Activated naive CD4-positive, alpha-beta T cell treated with anti-CD3 and anti-CD28 coated beads, Interleukin-2, amount 50 U/mL, for 24 hours (primary cell): ENCODE results near the gene SLC25A51.
"Not testable (repeated sequence)": the region's sequence is repeated elsewhere in the genome, so short reads cannot be mapped to it uniquely, and the experiment has no call there.

ENCODE experiments used
- H3K27ac Mint-ChIP-seq: one replicate; pipeline ENCODE4 v1.8.0; 2021; ENCODE audit warnings: mild to moderate bottlenecking, mixed read lengths
- H3K27me3 Mint-ChIP-seq: one replicate; pipeline ENCODE4 v1.8.0; 2021; ENCODE audit warnings: mixed read lengths
- H3K36me3 Mint-ChIP-seq: one replicate; pipeline ENCODE4 v1.8.0; 2021; ENCODE audit warnings: mixed read lengths
- H3K4me1 Mint-ChIP-seq: one replicate; pipeline ENCODE4 v1.8.0; 2021; ENCODE audit warnings: mixed read lengths
- H3K4me3 Mint-ChIP-seq: one replicate; pipeline ENCODE4 v1.8.0; 2021; ENCODE audit warnings: mild to moderate bottlenecking, mixed read lengths
- H3K9me3 Mint-ChIP-seq: one replicate; pipeline ENCODE4 v1.8.0; 2021; ENCODE audit warnings: mixed read lengths

SLC25A51 gene

GRCh38 chr9:37904445-37905130 is 661 bp upstream of the SLC25A51 start:
- H3K36me3 Mint-ChIP-seq = no peaks in the 10 kb centered on the region
- peak overlapping the region; percentile 95 for H3K27ac Mint-ChIP-seq
- no peaks in the 10 kb centered on the region for H3K9me3 Mint-ChIP-seq
- peaks cover 18% of the 10 kb centered on the region for H3K4me1 Mint-ChIP-seq
- H3K4me3 Mint-ChIP-seq = peak overlapping the region; percentile 89
- H3K27me3 Mint-ChIP-seq = no peaks in the 10 kb centered on the region

- Mint-ChIP-seq H3K9me3 (no peaks in the 10 kb centered on the region), H3K27me3 (no peaks in the 10 kb centered on the region), H3K27ac (peak overlapping the region; percentile 83)
Observed at GRCh38 chr9:37902796-37903646, 906 bp downstream of the SLC25A51 start.

GRCh38 chr9:37902131-37902530 is 1.8 kb downstream of the SLC25A51 start:
- Mint-ChIP-seq H3K4me1 (peaks cover 23% of the 10 kb centered on the region), H3K27ac (no peak overlapping the region), H3K9me3 (no peaks in the 10 kb centered on the region), H3K27me3 (no peaks in the 10 kb centered on the region), H3K36me3 (peaks cover 4% of the 10 kb centered on the region), H3K4me3 (no peak overlapping the region)

More at GRCh38 chr9:37902796-37903646, 906 bp downstream of the SLC25A51 start:
- Mint-ChIP-seq H3K4me3 (peak overlapping the region; percentile 89), H3K36me3 (no peaks in the 10 kb centered on the region), H3K4me1 (peaks cover 18% of the 10 kb centered on the region)

GRCh38 chr9:37899041-37899440 is 4.9 kb downstream of the SLC25A51 start:
- Mint-ChIP-seq H3K27ac (no peak overlapping the region), H3K4me1 (peaks cover 15% of the 10 kb centered on the region), H3K9me3 (no peaks in the 10 kb centered on the region), H3K27me3 (no peaks in the 10 kb centered on the region), H3K4me3 (no peak overlapping the region), H3K36me3 (peaks cover 8% of the 10 kb centered on the region)

GRCh38 chr9:37897665-37898064 is 6.3 kb downstream of the SLC25A51 start:
- H3K36me3 Mint-ChIP-seq = peaks cover 15% of the 10 kb centered on the region
- H3K4me3 Mint-ChIP-seq = no peak overlapping the region
- no peak overlapping the region for H3K27ac Mint-ChIP-seq
- H3K4me1 Mint-ChIP-seq = peaks cover 11% of the 10 kb centered on the region
- no peaks in the 10 kb centered on the region for H3K9me3 Mint-ChIP-seq
- no peaks in the 10 kb centered on the region for H3K27me3 Mint-ChIP-seq

GRCh38 chr9:37892063-37892462 is 11.9 kb downstream of the SLC25A51 start:
- no peak overlapping the region for H3K27ac Mint-ChIP-seq
- peaks cover 25% of the 10 kb centered on the region for H3K36me3 Mint-ChIP-seq
- no peaks in the 10 kb centered on the region for H3K27me3 Mint-ChIP-seq
- H3K9me3 Mint-ChIP-seq = no peaks in the 10 kb centered on the region
- H3K4me3 Mint-ChIP-seq = no peak overlapping the region
- H3K4me1 Mint-ChIP-seq = no peaks in the 10 kb centered on the region

- not testable (repeated sequence) for H3K27me3 Mint-ChIP-seq, H3K9me3 Mint-ChIP-seq, H3K4me3 Mint-ChIP-seq, H3K4me1 Mint-ChIP-seq, H3K27ac Mint-ChIP-seq
- peaks cover 26% of the 10 kb centered on the region for H3K36me3 Mint-ChIP-seq
Observed at GRCh38 chr9:37891042-37891441, 12.9 kb downstream of the SLC25A51 start.

- no peaks in the 10 kb centered on the region for H3K9me3 Mint-ChIP-seq
- H3K27me3 Mint-ChIP-seq = no peaks in the 10 kb centered on the region
- H3K4me1 Mint-ChIP-seq = no peaks in the 10 kb centered on the region
- peaks cover 25% of the 10 kb centered on the region for H3K36me3 Mint-ChIP-seq
- no peak overlapping the region for H3K27ac Mint-ChIP-seq
- no peak overlapping the region for H3K4me3 Mint-ChIP-seq
Observed at GRCh38 chr9:37889536-37889935, 14.4 kb downstream of the SLC25A51 start.

GRCh38 chr9:37887977-37888583 is 15.8 kb downstream of the SLC25A51 start:
- H3K9me3 Mint-ChIP-seq, H3K4me1 Mint-ChIP-seq, H3K27me3 Mint-ChIP-seq, H3K4me3 Mint-ChIP-seq, H3K27ac Mint-ChIP-seq: not testable (repeated sequence)
- peaks cover 18% of the 10 kb centered on the region for H3K36me3 Mint-ChIP-seq

- Mint-ChIP-seq H3K36me3 (peaks cover 13% of the 10 kb centered on the region), H3K9me3 (no peaks in the 10 kb centered on the region), H3K27me3 (no peaks in the 10 kb centered on the region), H3K4me3 (no peak overlapping the region), H3K27ac (no peak overlapping the region), H3K4me1 (no peaks in the 10 kb centered on the region)
Observed at GRCh38 chr9:37880916-37881479, 22.9 kb downstream of the SLC25A51 start.

- Mint-ChIP-seq H3K36me3 (peaks cover 10% of the 10 kb centered on the region), H3K27ac (no peak overlapping the region), H3K9me3 (no peaks in the 10 kb centered on the region), H3K27me3 (no peaks in the 10 kb centered on the region), H3K4me3 (no peak overlapping the region), H3K4me1 (no peaks in the 10 kb centered on the region)
Observed at GRCh38 chr9:37876376-37876775, 27.6 kb downstream of the SLC25A51 start.

GRCh38 chr9:37873955-37874354 is 30.0 kb downstream of the SLC25A51 start:
- Mint-ChIP-seq H3K4me1 (no peaks in the 10 kb centered on the region), H3K27ac (no peak overlapping the region), H3K27me3 (no peaks in the 10 kb centered on the region), H3K36me3 (peaks cover 3% of the 10 kb centered on the region), H3K4me3 (no peak overlapping the region), H3K9me3 (no peaks in the 10 kb centered on the region)

GRCh38 chr9:37870799-37871176 is 33.1 kb downstream of the SLC25A51 start:
- H3K36me3 Mint-ChIP-seq = peaks cover 3% of the 10 kb centered on the region
- H3K4me1 Mint-ChIP-seq = no peaks in the 10 kb centered on the region
- H3K4me3 Mint-ChIP-seq = no peak overlapping the region
- H3K9me3 Mint-ChIP-seq = no peaks in the 10 kb centered on the region
- no peak overlapping the region for H3K27ac Mint-ChIP-seq
- H3K27me3 Mint-ChIP-seq = no peaks in the 10 kb centered on the region

GRCh38 chr9:37870081-37870798 is 33.7 kb downstream of the SLC25A51 start:
- Mint-ChIP-seq H3K4me1 (no peaks in the 10 kb centered on the region), H3K9me3 (no peaks in the 10 kb centered on the region), H3K27ac (no peak overlapping the region), H3K4me3 (no peak overlapping the region), H3K36me3 (peaks cover 2% of the 10 kb centered on the region), H3K27me3 (no peaks in the 10 kb centered on the region)

- Mint-ChIP-seq H3K4me1 (no peaks in the 10 kb centered on the region), H3K9me3 (no peaks in the 10 kb centered on the region), H3K27me3 (no peaks in the 10 kb centered on the region), H3K4me3 (no peak overlapping the region), H3K27ac (no peak overlapping the region), H3K36me3 (peaks cover 6% of the 10 kb centered on the region)
Observed at GRCh38 chr9:37862530-37862929, 41.4 kb downstream of the SLC25A51 start.
